GM15510 (cell line): Measurements from ENCODE around the gene ZNF442.

Source experiments
- POLR2A ChIP-seq: IDR thresholded peaks from 3 replicates; pipeline ENCODE4 v1.6.1; 2011; ENCODE audit warnings: borderline replicate concordance; ENCODE audit not compliant: insufficient read length; ENCODE audit errors: extremely low read depth

The ZNF442 gene

GRCh38 chr19:12333162-12334159, 32.0 kb downstream of the ZNF442 start, which contains the start of gene ZNF563:
ZNF563 (minus strand) TSS chr19:12333633; CDS start chr19:12333482, 151 bp downstream.
- TF ChIP-seq POLR2A = peak; percentile 96

GRCh38 chr19:12331211-12331941, 34.1 kb downstream of the ZNF442 start:
- TF ChIP-seq POLR2A = no peak

GRCh38 chr19:12330340-12330739, 35.1 kb downstream of the ZNF442 start:
- no peak for TF ChIP-seq POLR2A

- TF ChIP-seq POLR2A = no peak
Observed at GRCh38 chr19:12325690-12326089, 39.8 kb downstream of the ZNF442 start.

- TF ChIP-seq POLR2A = no peak
Observed at GRCh38 chr19:12318782-12319413, 46.6 kb downstream of the ZNF442 start.

GRCh38 chr19:12314553-12314952, 50.9 kb downstream of the ZNF442 start:
- TF ChIP-seq POLR2A = no peak
